Dedifferentiated amniotic fluid mesenchymal stem cell (primary cell): Measurements from ENCODE around the gene CC2D1A.

ENCODE experiments used
- DNase-seq: peaks from one replicate; pipeline ENCODE4 v3.0.0-alpha.2; 2016; ENCODE audit errors: extremely low spot score

The CC2D1A gene

DNA sequence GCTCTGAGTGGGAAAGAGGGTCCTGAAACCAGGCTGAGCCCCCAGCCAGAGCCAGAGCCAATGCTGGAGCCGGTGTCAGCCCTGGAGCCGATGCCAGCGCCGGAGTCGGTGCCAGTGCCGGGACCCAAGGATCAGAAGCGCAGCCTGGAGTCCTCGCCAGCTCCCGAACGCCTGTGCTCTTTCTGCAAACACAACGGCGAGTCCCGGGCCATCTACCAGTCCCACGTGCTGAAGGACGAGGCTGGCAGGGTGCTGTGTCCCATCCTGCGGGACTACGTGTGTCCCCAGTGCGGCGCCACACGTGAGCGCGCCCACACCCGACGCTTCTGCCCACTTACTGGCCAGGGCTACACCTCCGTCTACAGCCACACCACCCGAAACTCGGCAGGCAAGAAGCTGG is 28.7 kb upstream of the CC2D1A start:
- DNase-seq = no peak

DNA sequence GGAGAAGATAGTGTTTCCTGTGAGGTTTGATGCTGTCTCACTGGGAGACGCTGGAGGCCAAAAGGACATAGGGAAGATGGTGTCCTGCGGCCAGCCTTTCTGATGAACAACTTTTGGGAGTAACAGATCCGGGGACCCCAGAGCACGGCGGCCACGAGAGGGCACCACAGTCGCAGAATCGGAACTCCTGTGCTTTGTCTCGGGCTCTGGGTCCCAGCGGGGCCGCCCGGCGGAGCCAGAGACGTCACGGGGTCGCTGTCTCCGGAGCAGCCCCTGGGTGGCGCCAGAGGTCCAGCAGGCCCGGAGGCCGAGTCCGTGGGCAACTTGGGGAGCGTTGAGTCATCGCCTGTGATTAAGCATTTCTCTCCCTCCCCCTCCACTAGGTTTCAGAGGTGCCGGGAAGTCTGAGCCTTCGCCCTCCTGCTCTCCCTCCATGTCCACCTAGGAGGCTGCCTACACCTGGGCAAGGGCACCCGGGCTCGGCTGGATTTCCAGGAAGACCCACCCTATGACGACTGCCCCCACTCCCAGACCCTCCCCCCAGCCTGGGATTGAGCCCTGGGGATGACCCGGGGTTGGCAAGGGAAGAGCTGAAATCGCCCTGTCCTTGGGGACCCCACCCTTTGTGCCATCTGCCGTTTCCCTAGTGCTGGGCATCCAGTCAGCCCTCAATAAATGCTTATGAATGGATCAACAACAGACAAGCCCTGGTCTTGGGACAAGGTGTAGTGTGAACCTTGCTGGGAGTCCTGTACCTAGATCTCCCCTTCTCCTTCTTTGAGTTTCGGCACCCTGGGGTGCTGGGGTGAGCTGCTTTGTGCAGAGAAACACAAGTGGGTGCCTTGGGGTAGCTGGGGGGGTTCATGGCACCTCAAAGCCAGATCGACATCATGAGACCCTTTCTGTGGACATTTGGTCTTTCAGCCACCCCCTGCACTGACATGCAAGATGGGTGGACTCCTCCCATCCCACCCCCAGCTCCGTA is 25.6 kb upstream of the CC2D1A start:
- DNase-seq = peak; percentile 95

DNA sequence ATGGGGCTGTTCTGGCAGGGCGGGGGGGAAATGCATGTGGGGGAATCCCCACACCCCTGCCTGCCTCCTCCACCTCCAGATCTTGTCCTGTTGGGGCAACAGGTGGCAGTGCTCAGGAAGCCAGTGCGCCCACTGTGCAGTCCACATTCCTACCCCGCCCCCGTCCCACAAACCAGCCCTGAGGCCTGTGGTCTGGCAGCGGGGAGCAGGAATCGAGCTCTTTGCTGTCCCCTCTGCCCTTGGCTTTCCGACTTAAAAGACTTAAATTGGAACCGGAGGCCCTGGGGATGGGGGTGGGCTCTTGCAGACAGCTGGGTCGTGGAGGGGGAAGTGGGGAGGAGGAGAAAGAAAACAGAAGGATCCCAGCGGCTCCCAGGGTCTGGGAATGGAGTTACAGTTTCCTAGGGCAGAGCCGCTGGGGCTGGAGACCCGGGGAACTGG is 24.7 kb upstream of the CC2D1A start:
- no peak for DNase-seq

DNA sequence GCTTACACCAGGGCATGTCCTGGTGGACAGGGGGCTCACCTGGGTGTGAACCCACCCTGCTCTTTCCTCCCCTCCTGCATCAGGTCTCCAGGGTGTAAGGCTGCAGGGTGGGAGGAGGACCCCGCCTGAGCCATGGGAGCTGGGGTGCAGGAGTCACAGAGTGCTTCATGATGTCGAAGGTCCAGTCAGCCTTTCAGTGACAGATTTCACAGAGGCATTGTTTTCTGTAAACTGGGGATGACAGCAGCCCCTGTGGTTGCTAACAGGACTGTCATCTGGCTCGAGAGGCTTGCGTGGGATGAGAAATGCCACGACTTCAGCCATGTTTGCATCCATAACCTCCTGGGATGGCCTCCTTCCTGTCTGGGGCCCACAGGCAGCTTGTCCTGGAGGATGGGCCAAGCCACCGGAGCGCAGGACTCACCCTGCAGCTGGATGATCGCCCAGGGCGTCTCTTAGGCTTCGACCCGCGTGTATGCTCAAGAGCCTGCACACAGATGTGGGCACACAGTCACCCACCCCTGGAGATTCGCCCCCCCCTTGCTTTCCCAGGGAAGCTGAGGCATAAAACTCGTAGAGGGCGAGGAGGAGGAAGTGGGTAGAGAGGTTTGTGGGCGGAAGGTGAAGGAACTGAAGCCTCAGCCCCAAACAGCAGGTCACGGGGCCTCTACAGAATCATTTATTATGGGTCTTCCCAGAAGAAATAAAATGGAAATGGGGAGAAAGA is 24.1 kb upstream of the CC2D1A start:
- no peak for DNase-seq

DNA sequence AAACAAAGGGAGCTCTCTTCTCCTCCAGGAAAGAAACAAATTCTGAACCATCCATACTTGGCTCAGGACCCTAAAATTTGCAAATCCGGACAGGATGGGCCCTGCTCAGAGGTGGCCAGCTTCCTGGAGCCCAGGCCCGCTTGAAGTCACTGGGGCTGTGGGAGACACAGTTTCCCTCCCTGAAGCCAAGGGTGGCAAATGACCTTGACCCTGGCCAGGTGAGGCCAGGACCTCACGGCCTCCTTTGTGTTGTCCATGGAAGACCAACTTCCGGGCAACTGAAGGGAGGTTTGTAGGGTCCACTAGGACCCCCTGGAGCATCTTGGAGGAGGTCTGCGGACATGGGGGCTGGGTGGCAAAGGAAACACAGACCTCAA is 23.6 kb upstream of the CC2D1A start:
- no peak for DNase-seq

DNA sequence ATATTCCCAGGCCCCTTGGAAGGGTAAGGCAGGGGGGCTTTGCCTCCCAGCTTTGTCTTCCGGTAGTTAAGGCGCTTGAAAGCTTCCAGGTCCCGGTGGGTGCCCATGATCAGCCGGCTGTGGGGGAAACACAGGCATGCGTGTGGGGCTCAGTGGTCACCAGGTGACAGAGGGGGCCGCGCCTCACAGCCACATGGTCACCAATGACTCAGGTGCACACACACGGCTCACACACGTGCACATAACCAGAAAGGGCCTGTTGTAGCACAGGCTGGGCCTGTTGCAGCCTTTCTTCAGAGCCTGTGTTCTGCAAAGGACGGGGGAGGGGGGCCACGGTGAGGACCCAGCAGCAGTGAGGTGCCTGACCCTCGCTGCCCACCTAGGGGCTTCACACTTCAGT is 23.2 kb upstream of the CC2D1A start:
- no peak for DNase-seq

DNA sequence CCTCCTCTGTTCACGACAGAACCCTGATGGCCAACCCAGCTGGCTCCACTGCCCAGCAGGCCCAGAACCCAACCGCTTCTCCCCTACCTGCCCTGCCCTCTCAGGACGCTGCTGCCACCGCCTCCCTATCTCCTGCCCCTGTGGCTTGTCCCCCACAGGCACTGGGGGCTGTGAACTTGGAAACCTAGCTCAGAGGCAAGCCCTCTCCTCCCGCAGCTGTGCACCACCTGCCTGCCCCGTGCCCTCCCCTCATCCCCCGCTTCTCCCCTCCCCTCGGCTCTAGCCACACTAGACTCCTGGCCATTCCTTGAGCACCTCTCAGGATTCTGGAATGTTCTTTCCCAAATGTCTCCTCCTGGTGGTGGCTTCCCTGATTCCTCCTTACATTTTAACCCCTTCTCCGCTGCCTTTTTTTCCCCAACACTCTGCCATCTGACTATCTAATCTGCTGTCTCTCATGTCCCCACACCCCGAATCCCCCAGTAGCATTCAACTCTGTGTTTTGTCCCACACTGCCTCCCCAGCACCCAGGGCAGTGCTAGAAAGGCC is 22.4 kb upstream of the CC2D1A start:
- no peak for DNase-seq

DNA sequence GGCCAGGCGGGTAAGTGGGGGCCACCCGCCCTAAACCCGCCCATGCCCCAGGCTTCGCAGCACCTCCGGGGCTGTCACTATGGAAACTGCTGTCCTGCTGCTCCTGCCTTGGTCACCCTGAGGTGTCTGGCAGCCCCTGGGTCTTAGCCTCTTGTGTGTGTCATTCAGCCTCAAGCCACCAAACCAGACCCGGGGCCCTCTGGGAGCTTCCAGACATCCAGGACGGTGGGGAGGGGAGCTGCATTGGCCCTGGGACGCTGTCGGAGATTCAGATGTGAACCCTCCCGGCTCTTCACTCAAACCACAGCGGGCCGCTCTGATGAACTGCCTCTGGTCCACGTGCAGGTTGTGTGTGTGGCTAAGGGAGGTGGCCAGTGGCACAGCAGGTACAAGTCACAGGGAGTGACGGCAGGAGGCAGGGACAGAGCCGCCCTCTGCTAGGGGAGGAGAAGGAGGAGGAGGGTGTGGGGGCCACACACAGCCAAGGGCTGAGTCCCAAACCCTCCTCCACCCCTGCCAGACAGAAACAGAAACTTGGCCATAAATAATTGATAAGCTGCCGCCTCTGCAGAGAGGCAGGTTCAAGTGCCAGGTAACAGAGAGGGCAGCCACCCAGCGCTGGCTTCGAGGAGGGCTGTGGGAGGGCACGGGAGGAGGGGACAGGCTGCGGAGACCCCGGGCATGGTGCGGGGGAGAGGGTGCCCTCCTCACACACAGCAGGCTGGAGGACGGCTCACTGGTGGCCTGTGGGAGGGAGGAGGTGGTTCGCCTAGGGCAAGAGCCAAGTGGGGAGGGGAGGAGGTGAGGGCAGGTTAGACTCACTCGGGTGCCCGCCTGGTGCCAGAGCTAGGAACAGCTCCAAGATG is 21.0 kb upstream of the CC2D1A start:
- no peak for DNase-seq

DNA sequence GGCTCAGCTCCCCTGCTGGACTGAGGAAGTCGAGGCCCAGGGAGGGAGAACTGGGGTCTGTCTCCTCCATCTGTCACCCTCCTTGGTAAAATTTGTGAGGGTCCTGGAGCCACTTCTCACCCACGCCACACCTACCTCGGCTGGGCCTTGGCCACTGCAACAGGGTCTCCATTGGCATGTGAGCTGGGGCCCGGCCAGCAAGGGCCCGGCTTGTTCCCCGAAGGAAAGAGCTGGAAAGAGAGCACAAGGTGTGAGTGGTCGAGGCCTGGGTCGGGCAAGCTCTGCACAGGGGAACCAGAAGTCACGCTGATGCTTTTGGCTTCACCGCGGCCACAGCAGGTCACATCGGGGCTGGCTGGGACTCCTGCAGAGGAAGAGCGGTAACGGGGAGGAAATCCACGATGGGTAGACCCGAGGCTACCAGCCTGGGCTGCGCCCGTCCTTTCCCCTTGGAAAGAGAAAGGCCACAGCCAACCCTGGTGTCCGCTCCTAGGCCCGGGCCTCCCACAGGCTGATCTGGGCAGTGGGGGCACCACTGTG is 20.1 kb upstream of the CC2D1A start:
- no peak for DNase-seq

DNA sequence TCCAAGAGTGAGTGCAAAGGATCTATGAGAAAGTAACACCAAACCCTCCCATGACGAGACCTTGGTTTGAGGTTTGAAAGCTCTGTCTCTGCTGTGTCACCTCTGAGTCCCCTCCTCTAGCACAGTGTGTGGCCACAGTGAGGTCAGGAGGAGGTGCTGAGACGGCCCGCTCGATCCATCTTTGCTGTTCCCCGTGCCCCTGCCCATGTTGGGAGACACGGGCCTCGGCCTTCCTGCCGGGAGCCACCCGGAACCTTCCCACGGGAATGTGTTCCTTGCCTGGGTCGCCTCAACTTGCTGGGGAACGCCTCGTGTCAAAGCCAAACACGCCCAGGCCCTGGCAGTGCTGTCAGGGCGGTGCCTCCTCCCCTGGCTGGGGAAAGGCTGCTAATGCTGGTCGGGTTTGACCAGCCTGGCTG is 19.0 kb upstream of the CC2D1A start:
- DNase-seq = no peak

DNA sequence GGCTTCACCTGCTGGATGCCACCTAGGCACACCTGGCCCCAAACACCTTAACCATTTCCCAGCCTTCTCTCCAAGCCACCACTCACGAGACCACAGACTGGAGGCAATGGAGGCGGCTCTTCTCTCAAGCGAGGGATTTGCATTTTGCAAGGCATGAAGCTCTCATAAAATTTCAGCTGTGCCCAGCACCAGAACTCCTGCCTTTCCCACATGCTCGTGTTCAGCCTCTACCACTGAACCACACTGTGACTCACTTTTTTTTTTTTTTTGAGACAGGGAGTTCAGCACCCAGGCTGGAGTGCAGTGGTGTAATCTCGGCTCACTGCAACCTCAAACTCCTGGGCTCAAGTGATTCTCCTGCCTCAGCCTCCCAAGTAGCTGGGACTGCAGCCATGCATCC is 18.5 kb upstream of the CC2D1A start:
- no peak for DNase-seq

DNA sequence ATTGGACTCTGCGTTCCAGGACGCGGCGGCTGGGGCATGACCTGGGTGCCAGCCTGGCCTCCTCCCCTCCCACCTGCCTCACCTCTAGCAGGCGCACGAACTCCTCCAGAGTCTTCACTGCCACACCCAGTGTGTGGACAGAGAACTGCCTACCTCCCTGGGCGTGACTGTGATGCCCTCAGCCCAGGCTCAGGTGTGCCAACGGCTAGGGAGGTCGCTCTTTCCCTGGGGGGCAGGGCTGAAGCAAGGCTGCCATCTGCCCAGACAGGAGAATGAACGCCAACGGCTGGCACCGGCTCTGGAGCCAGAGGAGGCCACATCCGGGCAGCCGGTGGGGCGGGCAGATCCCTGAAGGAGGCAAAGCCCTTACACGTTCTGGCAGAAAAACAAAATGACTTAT is 17.7 kb upstream of the CC2D1A start:
- DNase-seq = no peak

DNA sequence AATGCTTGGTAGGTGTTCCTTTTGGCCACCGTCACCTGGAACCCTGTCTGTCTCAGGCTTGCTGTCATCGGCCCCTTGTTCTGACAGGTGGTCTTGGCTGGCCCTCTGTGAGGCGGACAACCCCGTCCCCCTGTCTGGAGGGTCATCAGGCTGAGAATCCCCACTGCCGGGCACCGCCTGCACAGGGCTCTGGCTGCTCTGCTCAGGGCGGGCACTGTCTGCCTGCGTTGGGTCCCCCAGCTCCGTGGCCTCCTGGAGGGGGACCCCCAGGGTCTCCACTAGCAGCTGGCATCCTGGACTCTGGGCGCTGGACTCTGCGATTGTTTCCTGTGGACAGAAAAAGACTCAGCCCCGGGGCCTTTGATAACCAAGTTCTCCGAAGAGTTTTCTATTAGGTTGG is 15.9 kb upstream of the CC2D1A start:
- no peak for DNase-seq

DNA sequence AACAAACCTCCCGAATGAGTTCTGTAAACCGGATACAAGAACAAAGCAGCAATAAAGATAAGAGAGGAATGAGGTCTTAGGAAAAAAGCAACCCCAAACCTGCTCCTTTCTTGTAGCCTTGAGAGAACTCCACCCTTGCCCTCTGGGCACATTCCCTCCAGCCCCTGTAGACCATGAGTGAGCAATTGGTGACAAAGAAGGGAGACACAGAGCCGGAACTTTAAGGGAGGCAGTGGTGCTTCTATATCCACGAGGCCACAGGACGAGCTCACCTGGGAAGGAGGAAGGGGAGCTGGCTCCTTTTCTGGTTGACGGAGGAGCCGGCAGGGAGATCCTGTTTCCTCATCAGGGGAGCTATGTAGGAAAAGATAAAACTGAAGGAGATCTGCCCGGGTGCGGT is 13.1 kb upstream of the CC2D1A start:
- DNase-seq = no peak

DNA sequence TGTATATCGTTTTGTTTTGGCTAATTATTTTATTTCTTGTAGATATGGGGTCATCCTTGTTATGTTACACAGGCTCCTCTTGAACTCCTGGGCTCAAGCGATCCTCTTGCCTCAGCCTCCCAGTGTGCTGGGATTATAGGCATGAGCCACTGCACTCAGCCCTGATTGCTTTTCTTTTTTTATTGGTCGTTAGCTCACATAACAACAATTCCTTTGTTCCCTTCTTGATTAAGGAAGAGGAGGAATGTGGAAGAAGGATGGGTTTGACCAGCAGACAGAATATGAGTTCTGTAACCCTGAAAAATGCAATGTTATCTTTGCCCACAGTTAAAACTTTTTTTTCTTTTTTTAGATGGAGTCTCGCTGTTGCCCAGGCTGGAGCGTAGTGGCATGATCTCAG is 11.4 kb upstream of the CC2D1A start:
- DNase-seq = no peak

DNA sequence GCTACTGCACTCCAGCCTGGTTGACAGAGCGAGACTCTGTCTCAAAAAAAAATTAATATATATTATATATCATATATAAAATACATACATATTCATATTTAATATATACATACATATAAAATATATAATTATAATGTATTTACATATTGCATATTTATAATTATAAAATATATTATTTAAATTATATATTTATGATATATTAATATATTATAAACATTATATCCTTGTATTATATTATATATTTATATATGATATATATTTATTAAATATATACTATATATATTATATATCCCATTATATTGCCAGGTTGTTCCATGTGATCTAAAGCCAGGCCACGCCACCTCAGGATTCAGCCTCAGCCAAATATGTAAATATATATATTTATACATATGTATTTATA is 9.8 kb upstream of the CC2D1A start:
- no peak for DNase-seq

DNA sequence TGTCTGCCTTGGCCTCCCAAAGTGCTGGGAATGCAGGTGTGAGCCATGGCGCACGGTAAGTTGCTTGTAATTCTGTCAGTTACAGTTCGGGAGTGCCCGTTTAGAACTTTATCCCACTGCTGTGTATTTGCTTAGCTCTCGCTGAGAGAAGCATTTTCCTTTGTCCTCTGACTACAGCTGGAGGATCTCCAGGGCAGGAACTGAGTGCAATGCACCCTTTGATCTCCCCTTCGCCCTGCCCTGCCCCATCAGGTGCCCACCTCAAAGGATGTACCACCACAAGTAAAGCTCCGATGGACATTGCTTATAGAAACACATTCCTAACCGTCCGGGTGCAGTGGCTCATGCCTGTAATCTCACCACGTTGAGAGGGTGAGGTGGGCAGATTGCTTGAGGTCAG is 6.6 kb upstream of the CC2D1A start:
- no peak for DNase-seq

DNA sequence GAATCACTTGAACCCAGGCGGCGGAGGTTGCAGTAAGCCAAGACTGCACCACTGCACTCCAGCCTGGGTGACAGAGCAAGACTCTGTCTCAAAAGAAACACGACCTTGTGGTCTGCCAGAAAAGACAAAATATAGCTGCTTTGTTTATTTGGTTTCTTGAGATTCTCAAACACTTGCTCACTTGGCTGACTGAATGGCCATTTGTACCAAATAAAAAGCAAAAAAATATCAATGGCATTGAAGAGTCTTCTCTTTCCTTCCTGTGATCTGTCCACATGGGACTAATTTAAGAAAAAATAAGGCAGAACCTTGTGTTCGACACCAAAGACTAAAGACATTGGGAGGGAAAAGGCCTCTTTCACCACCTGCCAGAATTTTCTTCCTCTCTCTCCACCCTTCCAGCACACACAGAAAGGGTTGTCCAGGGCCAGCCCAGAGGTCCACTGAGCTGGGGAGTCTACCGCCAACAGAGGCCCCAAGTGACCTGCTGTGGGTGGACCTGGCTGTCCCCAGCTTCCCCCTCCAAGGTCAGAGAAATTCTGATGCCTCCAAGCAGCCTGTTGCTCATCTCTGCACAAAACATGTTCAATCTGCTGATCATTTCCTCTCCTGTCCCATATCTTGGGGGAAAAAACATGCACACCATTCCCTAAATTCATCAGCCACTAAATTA is 6.0 kb upstream of the CC2D1A start:
- DNase-seq = no peak

DNA sequence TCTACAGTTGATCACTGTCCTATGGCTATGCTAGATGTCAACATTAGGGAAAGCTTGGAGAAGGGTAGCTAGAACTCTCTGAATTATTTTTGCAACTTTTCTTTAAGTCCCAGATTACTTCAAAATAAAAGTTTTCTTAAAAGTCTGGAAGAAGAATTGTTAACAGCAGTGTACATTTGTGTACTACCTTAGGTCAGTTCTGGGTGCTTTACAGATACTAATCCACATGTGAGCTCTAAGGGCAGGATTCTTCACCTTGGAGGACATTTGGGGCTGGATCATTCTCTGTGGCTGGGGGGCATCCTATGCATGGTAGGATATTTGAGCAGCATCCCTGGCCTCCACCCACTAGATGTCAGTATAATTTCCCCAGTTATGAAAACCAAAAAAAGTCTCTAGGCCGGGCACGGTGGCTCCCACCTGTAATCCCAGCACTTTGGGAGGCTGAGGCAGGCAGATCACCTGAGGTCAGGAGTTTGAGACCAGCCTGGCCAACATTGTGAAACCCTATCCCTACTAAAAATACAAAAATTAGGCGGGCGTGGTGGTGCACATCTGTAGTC is 2.9 kb upstream of the CC2D1A start:
- no peak for DNase-seq

DNA sequence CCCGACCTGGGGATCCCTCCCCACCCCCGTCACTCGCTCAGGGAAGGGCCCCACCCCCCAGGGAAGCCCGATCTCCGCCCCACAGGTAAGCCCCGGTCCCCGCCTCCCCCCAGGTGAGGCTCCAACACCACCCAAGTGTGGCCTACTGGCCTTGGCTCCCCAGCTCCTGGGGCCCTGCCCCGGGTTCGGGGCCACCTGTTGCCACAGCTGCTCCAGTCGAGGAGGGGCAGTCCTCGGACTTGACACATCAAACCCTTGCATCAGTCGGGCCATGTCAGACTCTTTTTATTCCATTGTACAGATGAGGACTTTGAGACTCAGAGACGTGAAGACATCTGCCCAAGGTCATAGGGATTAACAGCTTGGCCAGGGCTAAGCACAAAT is 512 bp downstream of the CC2D1A start:
- DNase-seq = no peak

DNA sequence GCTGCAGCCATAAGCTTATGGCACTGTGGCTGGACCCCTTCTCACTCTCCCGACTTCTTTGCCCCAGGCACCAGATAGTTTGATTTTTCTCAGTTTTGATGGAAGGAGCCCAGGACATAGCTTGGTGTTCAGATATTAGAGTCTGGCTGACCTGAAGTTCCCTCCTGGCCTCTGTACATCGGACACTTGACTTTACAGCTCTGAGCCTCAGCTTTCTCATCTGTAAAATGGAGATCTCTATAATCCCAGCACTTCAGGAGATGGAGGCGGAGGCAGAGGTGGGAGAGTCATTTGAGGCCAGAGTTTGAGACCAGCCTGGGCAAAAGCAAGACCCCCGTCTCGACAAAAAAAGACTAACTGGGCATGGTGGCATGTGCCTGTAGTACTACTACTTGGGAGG is 909 bp downstream of the CC2D1A start:
- DNase-seq = no peak
